Measurements from ENCODE around the gene NNMT. TPM values are rescaled to one million over a fixed set of nuclear protein-coding genes. Genes with fewer than 3 reads are reported as not detected.

NNMT gene
- total RNA-seq, 2 donors from 2014 or later, result 83.7 to 240 TPM

GRCh38 chr11:114264381-114264780, 31.8 kb upstream of the NNMT start:
- no peak for DNase-seq (ENCODE audit: low spot score)
- peaks cover 0 to 43% of the 10 kb centered on the region in 2 donors for H3K4me1 ChIP-seq

GRCh38 chr11:114265122-114265878, 30.9 kb upstream of the NNMT start:
- H3K4me3 ChIP-seq, result no peak overlapping the region
- DNase-seq (ENCODE audit: low spot score), result peak; percentile 57
- H3K36me3 ChIP-seq, result peaks cover 2% of the 10 kb centered on the region
- no peak for TF ChIP-seq CTCF (IDR thresholded peaks at IDR 0.05)
- peaks cover 0 to 1% of the 10 kb centered on the region in 2 donors for H3K9me3 ChIP-seq
- H3K4me1 ChIP-seq, result peaks cover 0 to 35% of the 10 kb centered on the region in 2 donors
- no peaks in the 10 kb centered on the region for H3K27me3 ChIP-seq
- H3K27ac ChIP-seq, result no peak overlapping the region

More at GRCh38 chr11:114264381-114264780, 31.8 kb upstream of the NNMT start:
- Histone ChIP-seq H3K4me3 (no peak overlapping the region), H3K27ac (no peak overlapping the region), H3K27me3 (no peaks in the 10 kb centered on the region), H3K9me3 (no peaks in the 10 kb centered on the region), H3K36me3 (no peaks in the 10 kb centered on the region)
- no peak for TF ChIP-seq CTCF (IDR thresholded peaks at IDR 0.05)

- peaks cover 0 to 3% of the 10 kb centered on the region in 2 donors for H3K9me3 ChIP-seq
- H3K36me3 ChIP-seq, result peaks cover 5% of the 10 kb centered on the region
- TF ChIP-seq CTCF (IDR thresholded peaks at IDR 0.05), result no peak
- no peak overlapping the region for H3K27ac ChIP-seq
- DNase-seq (ENCODE audit: low spot score), result peak; percentile 18
- H3K4me1 ChIP-seq, result peaks cover 0 to 4% of the 10 kb centered on the region in 2 donors
- H3K27me3 ChIP-seq, result no peaks in the 10 kb centered on the region
- H3K4me3 ChIP-seq, result no peak overlapping the region
These were observed 26.7 kb upstream of the NNMT start for GRCh38 chr11:114269498-114269897.

GRCh38 chr11:114270531-114271270, 25.5 kb upstream of the NNMT start:
- DNase-seq (ENCODE audit: low spot score), result peak; percentile 26
- TF ChIP-seq CTCF (IDR thresholded peaks at IDR 0.05), result no peak
- Histone ChIP-seq H3K27ac (no peak overlapping the region), H3K4me1 (peaks cover 0 to 4% of the 10 kb centered on the region in 2 donors), H3K36me3 (peaks cover 5% of the 10 kb centered on the region), H3K4me3 (no peak overlapping the region), H3K9me3 (peaks cover 0 to 3% of the 10 kb centered on the region in 2 donors), H3K27me3 (no peaks in the 10 kb centered on the region)

- peaks cover 0 to 4% of the 10 kb centered on the region in 2 donors for H3K4me1 ChIP-seq
- DNase-seq (ENCODE audit: low spot score), result no peak
- H3K36me3 ChIP-seq, result peaks cover 5% of the 10 kb centered on the region
- H3K27ac ChIP-seq, result no peak overlapping the region
- H3K9me3 ChIP-seq, result peaks cover 0 to 3% of the 10 kb centered on the region in 2 donors
- no peak overlapping the region for H3K4me3 ChIP-seq
- H3K27me3 ChIP-seq, result no peaks in the 10 kb centered on the region
- TF ChIP-seq CTCF (IDR thresholded peaks at IDR 0.05), result no peak
These were observed 24.9 kb upstream of the NNMT start for GRCh38 chr11:114271316-114271715.

Data from right atrium auricular region (tissue), 2 donors.